OCI-LY1 (cell line): ENCODE measurements around the gene NPR1.

Source experiments
- H2AFZ ChIP-seq: fragments of 200-600 bp; sonication (generic), shearing (Covaris generic); 2 replicates; pipeline ENCODE4 v1.6.0; 2014; ENCODE audit warnings: antibody characterized with exemption, mild to moderate bottlenecking, low read length
- H3F3A ChIP-seq: fragments of 200-600 bp; sonication (generic), shearing (Covaris generic); 2 replicates; pipeline ENCODE4 v1.6.0; 2014; ENCODE audit warnings: mild to moderate bottlenecking, antibody characterized with exemption, low read length, moderate library complexity; ENCODE audit not compliant: insufficient read depth
- H3K27ac ChIP-seq: fragments of 200-600 bp; sonication (generic); 2 replicates; pipeline ENCODE4 v1.5.1; 2014; ENCODE audit warnings: low read length, mixed run types, mild to moderate bottlenecking, low read depth; ENCODE audit not compliant: poor library complexity, severe bottlenecking
- H3K27me3 ChIP-seq: fragments of 200-600 bp; sonication (generic); 2 replicates; pipeline ENCODE4 v1.6.0; 2014; ENCODE audit warnings: antibody characterized with exemption, mild to moderate bottlenecking, low read length, moderate library complexity; ENCODE audit not compliant: insufficient read depth
- H3K36me3 ChIP-seq: fragments of 200-600 bp; sonication (generic); 2 replicates; pipeline ENCODE4 v1.6.1; 2014; ENCODE audit warnings: mild to moderate bottlenecking, antibody characterized with exemption, low read length, moderate library complexity, mixed read lengths; ENCODE audit not compliant: insufficient read depth
- H3K4me1 ChIP-seq: fragments of 200-600 bp; sonication (generic); 2 replicates; pipeline ENCODE4 v1.5.1; 2014; ENCODE audit warnings: mild to moderate bottlenecking, low read length, moderate library complexity; ENCODE audit not compliant: insufficient read depth, severe bottlenecking
- H3K4me2 ChIP-seq: fragments of 200-600 bp; sonication (generic), shearing (Covaris generic); 2 replicates; pipeline ENCODE4 v1.6.1; 2014; ENCODE audit warnings: low read length
- H3K4me3 ChIP-seq: fragments of 200-600 bp; sonication (generic); 2 replicates; pipeline ENCODE4 v1.5.1; 2014; ENCODE audit warnings: low read length, low read depth, mild to moderate bottlenecking, mixed read lengths; ENCODE audit not compliant: poor library complexity, severe bottlenecking
- H3K79me2 ChIP-seq: fragments of 200-600 bp; shearing (Covaris generic); 2 replicates; pipeline ENCODE4 v1.6.1; 2016; ENCODE audit warnings: mixed run types, low read length, mixed read lengths; ENCODE audit not compliant: insufficient read depth
- H3K9ac ChIP-seq: fragments of 200-600 bp; sonication (generic), shearing (Covaris generic); 2 replicates; pipeline ENCODE4 v1.6.1; 2014; ENCODE audit warnings: mild to moderate bottlenecking, low read length, mixed read lengths
- H3K9me2 ChIP-seq: fragments of 200-600 bp; sonication (generic), shearing (Covaris generic); 2 replicates; pipeline ENCODE4 v1.6.1; 2014; ENCODE audit warnings: low read depth, mild to moderate bottlenecking, low read length, mixed read lengths
- H3K9me3 ChIP-seq: fragments of 200-600 bp; shearing (Covaris generic); 2 replicates; pipeline ENCODE4 v1.6.1; 2014; ENCODE audit warnings: low read length, mixed read lengths
- H4K20me1 ChIP-seq: fragments of 200-600 bp; sonication (generic), shearing (Covaris generic); 2 replicates; pipeline ENCODE4 v1.6.0; 2016; ENCODE audit warnings: mild to moderate bottlenecking, low read length; ENCODE audit not compliant: insufficient read depth
- EZH2 ChIP-seq: fragments of 200-600 bp; sonication (generic), shearing (Covaris generic); IDR thresholded peaks from 2 replicates; pipeline ENCODE4 v1.8.0; 2017; ENCODE audit warnings: borderline replicate concordance, mixed run types, mild to moderate bottlenecking, antibody characterized with exemption, low read length, moderate library complexity, mixed read lengths
- TF ChIP-seq, protein P1 (sequence below): fragments of 200-600 bp; sonication (generic), shearing (Covaris generic); IDR thresholded peaks from 2 replicates; pipeline ENCODE4 v1.5.1; 2017; ENCODE audit warnings: mild to moderate bottlenecking, antibody characterized with exemption, low read length, moderate library complexity, mixed read lengths

The NPR1 gene

DNA sequence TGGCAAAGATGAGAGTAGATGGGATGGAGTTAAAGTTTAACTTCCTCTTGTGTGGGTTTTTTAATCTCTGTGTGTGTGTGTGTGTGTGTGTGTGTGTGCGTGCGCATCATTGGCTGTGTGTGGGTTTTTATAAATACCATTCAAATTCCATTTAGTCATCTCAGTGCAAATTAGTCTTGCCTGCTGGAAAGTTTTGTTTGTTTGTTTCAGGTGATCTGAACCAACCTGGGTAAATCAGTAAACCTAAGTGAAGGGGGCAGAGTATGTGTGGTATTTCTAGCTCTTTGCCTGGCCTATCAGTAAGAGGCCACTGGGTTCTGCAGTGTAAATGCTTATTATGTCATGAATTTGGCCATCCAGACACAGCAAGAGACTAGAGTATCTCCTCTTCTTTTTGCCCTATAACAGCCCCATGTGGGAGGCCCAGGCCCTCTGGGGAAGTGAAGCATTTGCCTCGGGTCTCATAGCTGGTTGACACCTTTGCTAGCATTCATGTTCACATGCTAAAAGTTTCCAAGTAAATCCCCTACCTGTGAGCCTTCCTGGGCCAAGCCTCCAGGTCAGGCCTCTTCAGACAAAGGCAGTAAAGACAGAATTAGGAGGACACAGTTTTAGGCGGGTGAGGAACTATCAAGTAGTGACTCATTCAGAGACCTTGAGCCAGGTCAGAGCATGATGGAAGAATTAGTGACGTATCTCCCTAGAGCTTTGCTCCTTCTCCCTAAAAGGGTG lies 64.1 kb downstream of the NPR1 start:
- Histone ChIP-seq H2AFZ (no peak overlapping the region), H3K27me3 (no peaks in the 10 kb centered on the region), H3F3A (no peaks in the 10 kb centered on the region), H3K79me2 (no peaks in the 10 kb centered on the region), H3K4me2 (no peak overlapping the region), H3K36me3 (peaks cover 62% of the 10 kb centered on the region), H3K9ac (no peak overlapping the region), H3K9me2 (no peaks in the 10 kb centered on the region), H4K20me1 (no peaks in the 10 kb centered on the region), H3K4me1 (peaks cover 15% of the 10 kb centered on the region), H3K4me3 (no peak overlapping the region), H3K9me3 (no peaks in the 10 kb centered on the region), H3K27ac (peak overlapping the region; percentile 31)
- TF ChIP-seq, protein P1, sequence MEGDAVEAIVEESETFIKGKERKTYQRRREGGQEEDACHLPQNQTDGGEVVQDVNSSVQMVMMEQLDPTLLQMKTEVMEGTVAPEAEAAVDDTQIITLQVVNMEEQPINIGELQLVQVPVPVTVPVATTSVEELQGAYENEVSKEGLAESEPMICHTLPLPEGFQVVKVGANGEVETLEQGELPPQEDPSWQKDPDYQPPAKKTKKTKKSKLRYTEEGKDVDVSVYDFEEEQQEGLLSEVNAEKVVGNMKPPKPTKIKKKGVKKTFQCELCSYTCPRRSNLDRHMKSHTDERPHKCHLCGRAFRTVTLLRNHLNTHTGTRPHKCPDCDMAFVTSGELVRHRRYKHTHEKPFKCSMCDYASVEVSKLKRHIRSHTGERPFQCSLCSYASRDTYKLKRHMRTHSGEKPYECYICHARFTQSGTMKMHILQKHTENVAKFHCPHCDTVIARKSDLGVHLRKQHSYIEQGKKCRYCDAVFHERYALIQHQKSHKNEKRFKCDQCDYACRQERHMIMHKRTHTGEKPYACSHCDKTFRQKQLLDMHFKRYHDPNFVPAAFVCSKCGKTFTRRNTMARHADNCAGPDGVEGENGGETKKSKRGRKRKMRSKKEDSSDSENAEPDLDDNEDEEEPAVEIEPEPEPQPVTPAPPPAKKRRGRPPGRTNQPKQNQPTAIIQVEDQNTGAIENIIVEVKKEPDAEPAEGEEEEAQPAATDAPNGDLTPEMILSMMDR: no peak
- TF ChIP-seq EZH2: no peak
